Activated CD4-positive, alpha-beta T cell treated with anti-CD3 and anti-CD28 coated beads for 36 hours (primary cell): ENCODE results near the gene C1QTNF1. TPM values are rescaled to one million over a fixed set of nuclear protein-coding genes. Genes with fewer than 3 reads are reported as not detected.
A peak's percentile ranks its signal among the peaks of the same experiment; 100 is the strongest.

Experiments used
- ATAC-seq: fragments of 200-7000 bp; cut with Tn5 transposase; one replicate; pipeline ENCODE4 v1.10.0; 2021; ENCODE audit warnings: mild to moderate bottlenecking, moderate library complexity
- CTCF ChIA-PET: fragments of 350-600 bp; sonication (Branson Sonifier 250); formaldehyde crosslinking; loops from one replicate; lab custom pipeline; 2021; ENCODE audit warnings: antibody characterized with exemption; lab: Charles Lee
- POLR2A ChIA-PET: fragments of 350-600 bp; sonication (Branson Sonifier 250); formaldehyde crosslinking; loops from one replicate; lab custom pipeline; 2021; ENCODE audit warnings: antibody characterized with exemption, inconsistent platforms; lab: Charles Lee
- DNase-seq: peaks from one replicate; pipeline ENCODE4 v3.0.0-alpha.2; 2020
- H3K27ac Mint-ChIP-seq: one replicate; pipeline ENCODE4 v1.8.0; 2021; ENCODE audit warnings: mixed read lengths
- H3K27me3 Mint-ChIP-seq: one replicate; pipeline ENCODE4 v1.8.0; 2021; ENCODE audit warnings: mixed read lengths
- H3K36me3 Mint-ChIP-seq: one replicate; pipeline ENCODE4 v1.8.0; 2021; ENCODE audit warnings: low read depth, mixed read lengths
- H3K4me1 Mint-ChIP-seq: one replicate; pipeline ENCODE4 v1.8.0; 2021; ENCODE audit warnings: mixed read lengths
- H3K4me3 Mint-ChIP-seq: one replicate; pipeline ENCODE4 v1.8.0; 2021; ENCODE audit warnings: mild to moderate bottlenecking, moderate library complexity, mixed read lengths
- H3K9me3 Mint-ChIP-seq: one replicate; pipeline ENCODE4 v1.8.0; 2021; ENCODE audit warnings: low read depth, mixed read lengths
- intact Hi-C, 2 experiments: fragments of 100-400 bp; cut with DNase I in 1 of 2; cut with micrococcal nuclease in 1 of 2; formaldehyde crosslinking; loops; one replicate each; pipeline versions ENCODE4 v1.14.2 to v1.15.1; 2022 to 2024; cut with DNase I, micrococcal nuclease
- total RNA-seq, 2 experiments: library from RNA; stranded (reverse); gene quantifications; one replicate each; pipeline ENCODE4 v1.2.3, GENCODE V29; 2021

C1QTNF1 gene
- total RNA-seq, 2 experiments from 2014 or later: 0.14 TPM; not detected in 1

DNA sequence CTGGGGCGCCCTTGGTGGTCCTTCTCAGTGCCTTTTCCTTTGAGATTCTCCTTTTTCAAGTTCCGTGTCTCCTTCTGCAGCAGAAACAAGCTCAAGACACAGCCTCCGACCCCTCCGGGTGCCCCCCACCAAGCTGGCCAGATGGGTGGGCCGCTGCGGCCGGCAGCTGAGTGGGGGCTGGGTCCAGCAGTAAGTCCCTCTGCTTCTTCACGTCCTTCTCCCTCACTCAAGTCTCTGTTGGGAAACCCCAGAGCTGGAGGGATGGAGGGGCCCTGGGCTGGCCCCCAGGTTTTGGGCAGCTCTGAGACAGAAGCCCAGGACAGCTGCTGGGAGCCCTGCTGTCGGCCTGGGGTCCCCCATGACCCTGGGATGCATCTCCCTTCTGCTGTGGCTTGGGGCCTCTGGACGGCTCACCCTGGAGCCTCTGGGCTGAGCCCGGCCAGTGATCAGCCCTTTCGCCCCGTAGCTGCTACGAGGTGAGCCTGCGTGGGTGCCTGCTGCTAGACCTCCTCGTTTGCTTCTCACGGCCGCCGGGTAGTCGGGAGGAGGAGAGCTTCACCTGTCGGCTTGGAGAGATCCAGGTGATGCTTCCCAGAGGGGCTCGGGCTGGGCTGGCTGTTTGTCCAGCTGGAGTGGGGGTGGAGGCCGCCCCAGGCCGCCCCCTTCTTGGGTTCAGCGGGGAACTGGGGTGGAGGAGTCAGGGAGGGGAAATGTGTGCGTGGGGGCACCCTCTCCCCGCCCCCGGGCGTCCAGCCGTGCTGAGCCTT is 61.4 kb downstream of the C1QTNF1 start:
- intact Hi-C loops: no loop called here
- Mint-ChIP-seq H3K4me3 (no peak overlapping the region), H3K9me3 (no peaks in the 10 kb centered on the region), H3K27ac (no peak overlapping the region), H3K36me3 (peaks cover 6% of the 10 kb centered on the region), H3K4me1 (no peaks in the 10 kb centered on the region), H3K27me3 (no peaks in the 10 kb centered on the region)
- CTCF ChIA-PET: interaction anchor here (1.0 to 7.1 kb wide), 4 partner anchors 8 to 316 kb away, joined by 3 to 62 read pairs (median 6); no protein-coding TSS in a partner anchor
- ATAC-seq (no peak), DNase-seq (no peak)
- POLR2A ChIA-PET: no interaction called here

DNA sequence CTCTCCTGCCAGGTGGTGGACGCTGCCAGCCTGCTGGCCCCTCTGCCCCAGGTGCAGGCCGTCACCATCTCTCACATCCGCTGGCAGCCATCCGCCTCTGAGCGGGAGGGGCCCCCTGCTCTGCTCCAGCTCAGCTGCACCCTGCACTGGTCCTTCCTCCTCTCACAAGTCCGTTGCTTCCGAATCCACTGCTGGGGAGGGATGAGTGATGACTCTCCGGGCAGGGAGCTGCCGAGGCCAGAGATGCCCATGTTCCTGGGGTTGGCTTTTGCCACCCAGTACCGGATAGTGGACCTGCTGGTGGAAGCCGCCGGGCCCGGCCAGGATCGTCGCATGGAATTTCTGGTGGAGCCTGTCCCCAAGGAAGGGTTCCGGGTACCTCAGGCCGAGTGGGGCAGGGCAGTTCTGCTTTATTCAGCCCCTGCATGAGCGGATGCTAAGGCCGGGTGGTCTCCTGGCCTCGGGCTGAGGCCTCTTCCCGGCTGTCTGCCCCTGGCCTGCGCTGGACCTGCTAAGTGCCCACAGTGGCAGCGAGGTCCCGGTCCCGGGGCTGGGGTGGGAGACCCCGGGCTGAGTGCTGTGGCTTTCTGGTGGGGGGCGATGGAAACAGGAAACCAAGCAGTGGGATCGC is 62.1 kb downstream of the C1QTNF1 start:
- Mint-ChIP-seq H3K27ac (no peak overlapping the region), H3K36me3 (no peaks in the 10 kb centered on the region), H3K4me3 (no peak overlapping the region), H3K4me1 (no peaks in the 10 kb centered on the region), H3K27me3 (no peaks in the 10 kb centered on the region), H3K9me3 (no peaks in the 10 kb centered on the region)
- intact Hi-C loops: no loop called here
- CTCF ChIA-PET: interaction anchor here (0.6 to 7.1 kb wide), 3 partner anchors 13 to 386 kb away, joined by 3 to 62 read pairs (median 6); no protein-coding TSS in a partner anchor
- POLR2A ChIA-PET: no interaction called here
- no peak for ATAC-seq
- DNase-seq: no peak

DNA sequence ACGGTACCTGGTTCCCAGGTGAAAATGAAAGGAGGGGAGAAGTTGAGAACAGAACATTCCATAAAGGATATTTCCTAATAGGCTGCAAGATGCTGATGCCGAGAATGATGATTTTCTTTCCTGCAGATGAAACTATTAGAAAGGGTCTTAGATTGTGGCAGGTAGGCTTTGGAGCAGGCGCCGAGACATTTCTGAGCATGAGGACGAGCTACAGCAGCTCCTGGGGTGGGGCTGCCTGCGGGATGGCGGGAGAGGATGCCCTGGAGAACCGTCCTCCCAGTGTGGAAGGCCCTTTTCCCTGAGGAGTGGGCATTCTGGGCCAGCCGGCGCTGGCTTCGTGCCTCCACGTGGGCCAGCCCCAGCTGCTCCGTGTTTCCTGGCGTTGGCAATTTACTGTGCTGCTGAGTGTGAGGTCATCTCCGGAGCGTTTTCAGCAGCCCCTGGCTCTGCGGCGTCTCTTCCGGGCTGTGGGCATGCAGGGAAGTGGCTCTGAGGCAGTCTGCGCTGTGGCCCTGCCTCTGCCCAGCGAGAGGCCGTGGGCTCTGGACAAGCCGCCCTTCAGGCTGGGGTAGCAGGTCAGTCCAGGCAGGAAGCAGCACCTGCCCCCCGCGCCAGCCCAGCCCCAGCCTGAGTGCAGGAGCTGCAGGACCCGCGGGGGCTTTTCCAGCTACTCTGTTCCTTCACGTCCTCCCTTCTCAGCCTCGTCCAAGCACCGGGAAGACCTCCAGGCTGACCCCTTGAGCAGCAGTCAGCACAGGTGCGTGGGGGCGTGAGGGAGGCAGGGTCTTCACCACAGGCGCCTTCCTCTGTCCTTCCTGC is 62.8 kb downstream of the C1QTNF1 start:
- no peaks in the 10 kb centered on the region for H3K4me1 Mint-ChIP-seq
- ChIA-PET CTCF (interaction anchor here (0.6 to 7.1 kb wide), 10 partner anchors 8 to 385 kb away, joined by 3 to 62 read pairs (median 4); no protein-coding TSS in a partner anchor), POLR2A (no interaction called here)
- DNase-seq (no peak), ATAC-seq (no peak)
- H3K9me3 Mint-ChIP-seq: no peaks in the 10 kb centered on the region
- no peaks in the 10 kb centered on the region for H3K36me3 Mint-ChIP-seq
- H3K27me3 Mint-ChIP-seq: no peaks in the 10 kb centered on the region
- intact Hi-C loops: loop anchor here (1.0 kb wide), 4 partner anchors 41 to 621 kb away; no protein-coding TSS in a partner anchor
- H3K27ac Mint-ChIP-seq: no peak overlapping the region
- H3K4me3 Mint-ChIP-seq: no peak overlapping the region

DNA sequence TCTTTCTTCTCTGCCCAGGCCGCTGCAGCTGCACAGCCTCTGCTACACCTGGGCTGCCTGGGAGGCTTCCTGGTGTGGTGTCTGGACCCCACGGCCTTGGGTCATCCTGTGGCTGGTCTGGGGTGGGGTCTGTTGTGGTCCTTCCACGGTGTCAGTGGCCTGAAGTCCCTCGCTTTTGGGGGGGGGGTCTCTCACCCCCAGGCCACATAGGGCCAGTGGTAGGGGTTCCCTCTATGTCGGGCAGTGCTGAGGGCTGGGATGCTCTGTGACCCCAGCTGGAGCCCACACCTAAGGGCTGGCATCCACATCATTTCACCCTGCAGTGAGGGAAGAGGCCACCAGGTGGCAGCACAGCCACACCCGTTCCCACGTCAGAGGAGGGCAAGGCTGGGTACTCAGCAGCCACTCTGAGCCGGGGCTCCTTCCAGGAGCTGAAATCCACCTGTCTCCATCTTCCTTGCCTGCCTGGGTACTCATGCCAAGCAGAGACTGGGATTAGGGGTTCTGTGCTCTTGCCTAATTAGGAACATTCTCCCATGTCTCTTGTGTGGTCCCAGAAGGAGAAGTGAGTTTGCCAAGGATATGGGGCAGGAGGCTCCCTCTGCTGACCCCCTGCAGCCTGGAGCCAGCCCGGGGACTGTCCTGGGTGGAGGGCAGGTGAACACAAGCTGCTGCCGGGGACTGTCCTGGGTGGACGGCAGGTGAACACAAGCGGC is 63.6 kb downstream of the C1QTNF1 start:
- H3K27ac Mint-ChIP-seq: no peak overlapping the region
- no peaks in the 10 kb centered on the region for H3K9me3 Mint-ChIP-seq
- no peaks in the 10 kb centered on the region for H3K4me1 Mint-ChIP-seq
- peak; percentile 91 for ATAC-seq
- POLR2A ChIA-PET: interaction anchor here (0.6 kb wide), 1 partner anchor 28 kb away, joined by 5 read pairs; no protein-coding TSS in a partner anchor
- CTCF ChIA-PET: interaction anchor here (0.6 to 7.1 kb wide), 10 partner anchors 9 to 313 kb away, joined by 3 to 62 read pairs (median 4); no protein-coding TSS in a partner anchor
- H3K36me3 Mint-ChIP-seq: no peaks in the 10 kb centered on the region
- peak; percentile 86 for DNase-seq
- H3K4me3 Mint-ChIP-seq: no peak overlapping the region
- peaks cover 5% of the 10 kb centered on the region for H3K27me3 Mint-ChIP-seq
- intact Hi-C loops: loop anchor here (1.0 kb wide), 4 partner anchors 41 to 621 kb away; no protein-coding TSS in a partner anchor

DNA sequence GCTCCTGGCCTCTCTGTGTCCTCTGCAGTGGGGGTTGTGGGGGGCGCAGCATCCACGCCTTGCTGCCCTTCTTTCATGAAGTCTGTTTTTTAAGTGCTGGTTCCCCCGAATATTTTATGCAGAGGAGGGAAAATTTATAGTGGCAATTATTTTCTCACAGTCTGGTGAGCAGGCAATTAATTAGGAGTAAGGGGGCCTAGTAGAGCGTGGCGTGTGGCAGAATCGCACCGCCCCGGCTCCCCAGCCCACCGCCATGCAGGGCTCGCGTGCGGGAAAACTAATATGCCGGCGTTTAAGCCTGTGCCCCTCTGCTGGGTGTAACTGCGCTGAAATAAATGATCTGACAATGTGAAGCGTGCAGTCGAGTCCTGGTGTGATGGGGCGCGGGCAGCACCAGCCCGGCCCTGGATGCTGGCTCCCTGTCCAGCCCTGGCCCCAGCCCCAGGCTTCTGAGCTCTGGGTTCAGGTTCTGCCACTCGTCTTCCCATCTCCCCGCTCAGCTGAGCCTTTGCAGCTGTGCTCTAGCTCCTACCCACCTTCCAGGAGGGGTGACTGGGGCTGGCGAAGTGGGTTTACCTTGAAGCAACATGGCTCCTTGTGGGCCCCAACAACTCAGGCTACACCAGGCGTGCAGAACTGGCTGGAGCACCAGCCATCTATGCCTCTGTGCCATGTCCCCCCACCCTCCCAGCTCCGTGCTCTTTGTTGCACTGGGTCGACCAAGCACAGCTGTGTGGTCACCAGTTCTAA is 64.5 kb downstream of the C1QTNF1 start:
- CTCF ChIA-PET: interaction anchor here (0.6 to 7.1 kb wide), 7 partner anchors 10 to 313 kb away, joined by 3 to 62 read pairs (median 4); no protein-coding TSS in a partner anchor
- Mint-ChIP-seq H3K4me1 (no peaks in the 10 kb centered on the region), H3K27me3 (peaks cover 5% of the 10 kb centered on the region), H3K27ac (no peak overlapping the region), H3K36me3 (no peaks in the 10 kb centered on the region), H3K4me3 (no peak overlapping the region), H3K9me3 (no peaks in the 10 kb centered on the region)
- POLR2A ChIA-PET: interaction anchor here (0.6 kb wide), 1 partner anchor 29 kb away, joined by 5 read pairs; no protein-coding TSS in a partner anchor
- intact Hi-C loops: no loop called here
- no peak for ATAC-seq
- DNase-seq: no peak

DNA sequence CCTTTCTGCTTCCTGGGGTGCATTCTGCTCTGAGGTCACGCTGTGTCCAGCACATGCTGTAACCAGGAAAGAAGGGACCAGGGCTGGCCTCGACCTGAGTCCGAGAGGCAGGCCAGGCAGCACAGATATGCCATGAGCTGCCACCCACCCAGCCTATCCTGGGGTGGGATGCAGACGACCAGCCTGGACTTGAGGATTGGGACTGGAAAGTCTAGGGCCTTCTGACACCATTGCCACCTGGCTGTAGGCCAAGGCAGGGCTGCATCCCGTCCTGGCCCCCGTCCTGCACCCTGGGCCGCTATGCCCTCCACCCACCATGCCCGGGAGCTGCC is 65.0 kb downstream of the C1QTNF1 start:
- Mint-ChIP-seq H3K9me3 (no peaks in the 10 kb centered on the region), H3K27me3 (peaks cover 7% of the 10 kb centered on the region), H3K36me3 (no peaks in the 10 kb centered on the region), H3K27ac (no peak overlapping the region), H3K4me3 (no peak overlapping the region), H3K4me1 (no peaks in the 10 kb centered on the region)
- intact Hi-C loops: no loop called here
- DNase-seq: no peak
- no peak for ATAC-seq
- ChIA-PET CTCF (interaction anchor here (0.7 to 7.1 kb wide), 3 partner anchors 24 to 303 kb away, joined by 4 to 62 read pairs (median 4); no protein-coding TSS in a partner anchor), POLR2A (no interaction called here)

DNA sequence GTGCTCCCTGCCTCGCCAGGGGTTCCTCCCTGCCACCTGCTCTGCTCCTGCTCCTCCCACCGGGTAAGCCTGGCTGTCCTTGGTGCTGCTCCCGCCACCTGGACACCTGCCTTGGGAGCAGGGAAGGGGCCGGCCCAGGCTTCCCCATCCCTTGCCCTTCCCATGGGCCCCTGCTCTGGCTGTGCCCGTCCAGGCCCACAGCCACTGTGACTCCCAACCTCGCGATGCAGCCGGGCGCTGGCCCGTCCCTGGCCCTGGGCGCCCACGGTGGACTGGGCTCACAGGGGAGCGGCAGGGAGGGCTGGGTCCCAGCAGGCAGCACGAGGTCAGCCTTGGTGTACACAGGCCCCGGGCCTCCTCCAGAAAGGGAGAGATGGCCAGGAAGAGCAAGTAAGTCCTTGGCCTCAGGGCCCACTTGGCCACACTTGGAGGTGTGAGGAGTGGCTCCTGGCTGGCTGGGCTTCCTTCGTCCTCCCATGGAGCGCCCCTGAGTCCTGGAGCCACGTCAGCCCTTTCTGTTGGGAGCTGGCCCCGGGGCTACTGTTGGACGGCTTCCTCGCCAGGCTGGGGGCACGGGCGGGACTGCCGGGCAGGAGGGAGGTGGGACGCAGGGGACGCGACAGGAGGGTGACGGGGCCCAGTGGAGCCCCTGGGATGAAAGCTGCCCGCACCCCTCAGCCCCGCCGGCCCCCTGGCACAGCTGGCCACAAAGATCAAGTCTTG is 65.9 kb downstream of the C1QTNF1 start:
- DNase-seq: no peak
- Mint-ChIP-seq H3K36me3 (no peaks in the 10 kb centered on the region), H3K27me3 (peaks cover 10% of the 10 kb centered on the region), H3K4me3 (no peak overlapping the region), H3K9me3 (no peaks in the 10 kb centered on the region), H3K27ac (no peak overlapping the region), H3K4me1 (no peaks in the 10 kb centered on the region)
- no peak for ATAC-seq
- CTCF ChIA-PET: interaction anchor here (7.1 kb wide), 1 partner anchor 303 kb away, joined by 62 read pairs; no protein-coding TSS in a partner anchor
- intact Hi-C loops: no loop called here
- POLR2A ChIA-PET: no interaction called here

DNA sequence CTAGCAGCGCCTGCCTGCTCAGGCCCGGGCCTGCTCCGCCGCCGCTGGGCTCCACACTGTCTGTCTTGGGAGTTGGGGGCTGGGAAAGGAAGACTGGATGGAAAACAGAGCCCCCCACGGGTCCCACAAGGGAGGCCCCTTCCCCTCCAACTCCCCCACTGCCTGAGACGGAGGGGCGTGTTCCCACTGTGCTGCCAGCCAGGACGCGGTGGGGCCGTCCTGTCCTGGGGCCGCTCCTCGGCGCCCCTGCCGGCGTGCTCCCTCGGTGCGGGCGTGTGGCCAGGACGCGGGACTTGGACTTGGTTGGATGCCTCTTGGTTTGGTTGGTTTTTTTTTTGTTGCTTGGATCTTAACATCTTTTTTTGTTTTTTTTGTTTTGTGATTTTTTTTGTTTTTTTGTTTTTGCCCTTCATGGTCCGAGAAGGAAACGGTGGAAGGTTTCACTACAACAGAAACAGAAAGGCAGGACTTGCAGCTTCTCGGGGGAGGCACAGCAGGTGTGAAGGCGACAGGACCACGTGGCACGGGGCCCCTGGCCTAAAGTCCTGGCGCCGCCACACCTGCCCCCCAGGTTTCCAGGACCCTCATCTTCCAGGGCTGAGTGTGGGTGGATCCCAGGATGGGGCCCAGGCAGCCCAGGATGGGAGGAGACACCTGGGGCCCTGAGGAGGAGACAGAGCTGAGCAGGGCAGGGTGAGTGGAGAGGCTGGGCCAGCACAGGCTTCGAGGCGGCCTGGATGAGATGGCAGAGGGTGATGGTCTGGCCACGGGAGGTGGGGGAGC is 66.7 kb downstream of the C1QTNF1 start:
- Mint-ChIP-seq H3K4me3 (no peak overlapping the region), H3K36me3 (no peaks in the 10 kb centered on the region), H3K4me1 (no peaks in the 10 kb centered on the region), H3K9me3 (no peaks in the 10 kb centered on the region), H3K27me3 (peaks cover 12% of the 10 kb centered on the region), H3K27ac (no peak overlapping the region)
- POLR2A ChIA-PET: no interaction called here
- no peak for ATAC-seq
- intact Hi-C loops: no loop called here
- CTCF ChIA-PET: interaction anchor here (7.1 kb wide), 1 partner anchor 302 kb away, joined by 62 read pairs; no protein-coding TSS in a partner anchor
- no peak for DNase-seq

DNA sequence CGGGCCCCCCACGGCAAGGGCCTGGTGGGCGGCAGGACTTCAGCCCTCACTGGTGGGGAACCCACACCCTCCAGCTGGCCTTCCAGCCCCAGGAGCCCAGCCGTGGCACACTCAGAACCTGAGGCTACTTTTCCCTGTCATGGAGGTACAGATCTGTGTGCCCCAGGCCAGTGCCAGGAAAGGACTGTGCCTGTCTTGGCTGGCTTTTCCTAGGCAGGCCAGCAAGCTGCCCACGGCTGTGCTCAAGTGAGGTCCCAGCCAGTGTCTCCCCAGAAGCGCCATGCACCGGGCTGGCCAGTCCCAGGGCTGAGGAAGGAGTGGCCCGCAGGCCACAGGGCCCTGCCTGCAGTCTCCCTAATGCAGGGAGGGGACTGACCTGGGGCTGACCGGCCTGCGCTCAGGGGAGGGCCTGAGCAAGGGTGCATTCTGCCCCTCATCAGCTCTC is 67.3 kb downstream of the C1QTNF1 start:
- no peak for ATAC-seq

More for the DNA sequence above, 67.3 kb downstream of the C1QTNF1 start:
- Mint-ChIP-seq H3K9me3 (no peaks in the 10 kb centered on the region), H3K27me3 (peaks cover 15% of the 10 kb centered on the region), H3K4me1 (no peaks in the 10 kb centered on the region), H3K36me3 (no peaks in the 10 kb centered on the region), H3K4me3 (no peak overlapping the region), H3K27ac (no peak overlapping the region)
- DNase-seq: no peak
- intact Hi-C loops: no loop called here
- ChIA-PET CTCF (interaction anchor here (7.1 kb wide), 1 partner anchor 301 kb away, joined by 62 read pairs; no protein-coding TSS in a partner anchor), POLR2A (no interaction called here)
